Right lobe of liver (tissue), 4 donors: Measurements from ENCODE around the gene OR10Z1.

Source experiments
- POLR2A ChIP-seq: fragments of 450-650 bp; IDR thresholded peaks from one replicate; pipeline ENCODE4 v1.6.1; 2017; ENCODE audit warnings: antibody characterized with exemption, mild to moderate bottlenecking
- TF ChIP-seq, protein P1 (sequence below), 4 donors: fragments of 200-600 bp in 3 of 4; fragments of 450-650 bp in 1 of 4; IDR thresholded peaks; one replicate each; pipeline versions ENCODE4 v1.5.1 to v1.8.0; 2016 to 2022; ENCODE audit warnings: antibody characterized with exemption in 4 of 4, mild to moderate bottlenecking in 2 of 4
- donor health status: DM: no; HTN: no; CAD: no.
- donor health status: DM: no; HTN: no; CAD: no.
- donor health status: DM: no; HTN: yes; CAD: no.

DNA sequence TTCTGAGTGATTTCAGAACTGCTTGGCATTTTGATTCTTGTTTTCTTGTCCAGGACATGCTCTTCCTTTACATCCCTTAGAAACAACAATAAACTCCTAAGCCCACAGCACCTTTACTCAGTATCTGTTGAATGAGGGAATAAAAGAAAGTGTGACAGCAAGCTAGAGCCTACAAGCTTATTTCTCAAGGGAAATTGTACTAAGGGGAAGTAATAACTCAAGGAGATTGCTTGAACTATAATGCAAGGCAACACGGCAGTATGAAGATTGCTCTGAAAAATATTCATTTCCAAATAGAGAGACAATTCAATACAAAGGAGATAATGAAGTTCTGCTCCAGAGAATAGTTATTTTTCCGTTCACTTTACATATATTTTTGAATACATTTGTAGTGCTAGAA lies 41.2 kb upstream of the OR10Z1 start:
- TF ChIP-seq, protein P1, sequence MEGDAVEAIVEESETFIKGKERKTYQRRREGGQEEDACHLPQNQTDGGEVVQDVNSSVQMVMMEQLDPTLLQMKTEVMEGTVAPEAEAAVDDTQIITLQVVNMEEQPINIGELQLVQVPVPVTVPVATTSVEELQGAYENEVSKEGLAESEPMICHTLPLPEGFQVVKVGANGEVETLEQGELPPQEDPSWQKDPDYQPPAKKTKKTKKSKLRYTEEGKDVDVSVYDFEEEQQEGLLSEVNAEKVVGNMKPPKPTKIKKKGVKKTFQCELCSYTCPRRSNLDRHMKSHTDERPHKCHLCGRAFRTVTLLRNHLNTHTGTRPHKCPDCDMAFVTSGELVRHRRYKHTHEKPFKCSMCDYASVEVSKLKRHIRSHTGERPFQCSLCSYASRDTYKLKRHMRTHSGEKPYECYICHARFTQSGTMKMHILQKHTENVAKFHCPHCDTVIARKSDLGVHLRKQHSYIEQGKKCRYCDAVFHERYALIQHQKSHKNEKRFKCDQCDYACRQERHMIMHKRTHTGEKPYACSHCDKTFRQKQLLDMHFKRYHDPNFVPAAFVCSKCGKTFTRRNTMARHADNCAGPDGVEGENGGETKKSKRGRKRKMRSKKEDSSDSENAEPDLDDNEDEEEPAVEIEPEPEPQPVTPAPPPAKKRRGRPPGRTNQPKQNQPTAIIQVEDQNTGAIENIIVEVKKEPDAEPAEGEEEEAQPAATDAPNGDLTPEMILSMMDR (IDR thresholded peaks at IDR 0.05): no peak
- no peak for TF ChIP-seq POLR2A
